ENCODE results near the gene PRSS12. TPM values are rescaled to one million over a fixed set of nuclear protein-coding genes. Genes with fewer than 3 reads are reported as not detected.

PRSS12 gene
- total and polyA plus RNA-seq, 2 donors (not counting 3 experiments of a cell fraction or from before 2014, with no cell fraction given) = 0.22 to 0.55 TPM

GRCh38 chr4:118296729-118297128 lies 56.1 kb downstream of the PRSS12 start:
- H3K27me3 ChIP-seq (ENCODE audit: control insufficient read depth in 2 of 2, insufficient read depth in 2 of 2, low read length in 2 of 2) = no peaks in the 10 kb centered on the region
- H3K4me3 ChIP-seq (replicated peaks in 1 of 3; ENCODE audit: insufficient read depth in 1 of 3, low read depth in 1 of 3, low read length in 3 of 3) = no peak overlapping the region
- H3K36me3 ChIP-seq (ENCODE audit: control insufficient read depth in 2 of 2, extremely low read depth in 1 of 2, insufficient read depth in 2 of 2, low read length in 2 of 2) = no peaks in the 10 kb centered on the region
- no peaks in the 10 kb centered on the region for H3K9me3 ChIP-seq (replicated peaks; ENCODE audit: control insufficient read depth, insufficient read depth, low read length)
- CTCF ChIA-PET = no interaction called here
- intact Hi-C loops (cut with micrococcal nuclease) (no loop called here), dilution Hi-C loops (cut with MboI; ENCODE audit: extremely low pct_ligation_motif_present, low sequenced_read_pairs) (no loop called here)
- H3K9ac ChIP-seq (replicated peaks; ENCODE audit: extremely low read depth, insufficient read depth, low read length) = no peak overlapping the region
- BruUV-seq (replicated peaks) = no TSS peak
- H4K20me1 ChIP-seq (replicated peaks; ENCODE audit: control insufficient read depth, extremely low read depth, insufficient read depth, low read length) = no peaks in the 10 kb centered on the region
- no peaks in the 10 kb centered on the region for H3K9me1 ChIP-seq (replicated peaks; ENCODE audit: control insufficient read depth, extremely low read depth, insufficient read depth, low read length)
- no peak overlapping the region for H3K27ac ChIP-seq (ENCODE audit: insufficient read depth, low read depth, low read length)
- H3K79me2 ChIP-seq (ENCODE audit: control insufficient read depth, insufficient read depth, low read length) = no peaks in the 10 kb centered on the region
- DNase-seq (ENCODE audit: low read depth, low spot score) = no peak
- no peaks in the 10 kb centered on the region for H3K4me1 ChIP-seq (ENCODE audit: control insufficient read depth, extremely low read depth, insufficient read depth, low read length)
- no peak for TF ChIP-seq MYC (IDR thresholded peaks at IDR 0.05; ENCODE audit: low read depth, low read length)
- TF ChIP-seq EZH2 (IDR thresholded peaks at IDR 0.05; ENCODE audit: borderline replicate concordance, low read depth, low read length, severe bottlenecking) = no peak
- no peak for TF ChIP-seq POLR2A (IDR thresholded peaks at IDR 0.05; ENCODE audit: low read depth, low read length)
- no peak for TF ChIP-seq FOS (IDR thresholded peaks at IDR 0.05; ENCODE audit: borderline replicate concordance, insufficient read depth, low read length)
- TF ChIP-seq JUN (IDR thresholded peaks at IDR 0.05; ENCODE audit: borderline replicate concordance, insufficient read depth, insufficient read length, low read depth) = no peak
- no peak for TF ChIP-seq GATA2 (IDR thresholded peaks at IDR 0.05; ENCODE audit: insufficient read depth, insufficient read length, low read depth, low read length)
- no peak for TF ChIP-seq POLR2AphosphoS5 (IDR thresholded peaks at IDR 0.05; ENCODE audit: insufficient read depth, low read depth, low read length)
- TF ChIP-seq, protein P1, sequence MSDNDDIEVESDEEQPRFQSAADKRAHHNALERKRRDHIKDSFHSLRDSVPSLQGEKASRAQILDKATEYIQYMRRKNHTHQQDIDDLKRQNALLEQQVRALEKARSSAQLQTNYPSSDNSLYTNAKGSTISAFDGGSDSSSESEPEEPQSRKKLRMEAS (IDR thresholded peaks at IDR 0.05; ENCODE audit: insufficient read depth, insufficient read length) = no peak
- no peak for TF ChIP-seq CTCF (IDR thresholded peaks at IDR 0.05; ENCODE audit: extremely low read depth in 1 of 2, insufficient read depth in 1 of 2, low read depth in 1 of 2, low read length in 2 of 2)
- no peak overlapping the region for H3K4me2 ChIP-seq (ENCODE audit: insufficient read depth, low read length)
- no peak for FAIRE-seq
- POLR2A ChIA-PET = no interaction called here
- H2AFZ ChIP-seq (ENCODE audit: low read depth, low read length) = no peak overlapping the region

All from endothelial cell of umbilical vein (primary cell).